ENCODE data around the gene OLFM4.

- TF ChIP-seq EZH2 (IDR thresholded peaks at IDR 0.05; ENCODE audit: low read length) (no peak), CTCF (optimal IDR thresholded peaks at IDR 0.05 in 1 of 3, IDR thresholded peaks at IDR 0.05 in 1 of 3, conservative IDR thresholded peaks at IDR 0.05 in 1 of 3; ENCODE audit: extremely low read depth in 1 of 3, insufficient read depth in 2 of 3, low read length in 3 of 3) (no peak)
Measured at GRCh38 chr13:53066411-53066810, 37.8 kb downstream of the OLFM4 start.
